ENCODE measurements around the gene SV2C.
"Not testable (repeated sequence)": the region's sequence is repeated elsewhere in the genome, so short reads cannot be mapped to it uniquely, and the experiment has no call there.

SV2C gene

DNA sequence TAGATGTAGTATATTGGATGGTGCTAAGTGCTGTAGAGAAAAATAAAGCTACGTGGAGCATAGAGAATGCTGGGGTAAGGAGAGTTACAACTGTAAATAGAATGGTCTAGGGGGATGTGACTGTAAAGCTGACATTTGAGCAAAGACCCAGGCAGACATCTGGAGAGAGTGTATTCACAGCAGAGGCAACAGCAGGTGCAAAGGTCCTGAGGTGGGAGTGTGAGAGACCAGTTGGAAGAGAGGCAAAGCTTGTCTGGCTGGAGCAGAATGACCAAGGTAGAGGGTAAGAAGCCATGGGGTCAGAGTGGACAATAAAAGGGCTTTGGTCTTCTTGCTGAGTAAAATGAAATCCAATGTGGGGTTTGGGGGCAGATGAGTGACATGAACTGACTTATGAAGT, 227.0 kb downstream of the SV2C start:
- no peak for DNase-seq

GRCh38 chr5:76312783-76313182, 229.6 kb downstream of the SV2C start:
- DNase-seq: no peak

- no peak for DNase-seq
Observed at GRCh38 chr5:76314643-76315042, 231.5 kb downstream of the SV2C start.

DNA sequence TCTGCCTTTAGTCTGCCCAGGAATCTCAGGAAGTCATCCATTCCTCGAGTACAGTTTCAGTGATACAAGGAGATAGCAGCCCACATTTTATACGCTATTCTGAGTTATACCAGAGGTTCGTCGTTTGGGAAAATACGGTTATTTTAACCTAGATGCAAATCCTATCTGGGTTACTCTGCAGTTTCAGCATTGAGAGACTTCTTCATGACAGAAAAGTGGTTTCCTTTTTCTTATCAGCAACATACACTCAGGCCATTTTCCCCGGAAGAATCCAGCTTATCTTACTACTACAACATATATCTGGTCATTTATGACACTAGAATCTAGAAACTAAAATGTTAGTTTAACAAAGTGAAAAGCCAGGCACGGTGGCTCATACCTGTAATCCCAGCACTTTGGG, 236.5 kb downstream of the SV2C start:
- no peak for DNase-seq

DNA sequence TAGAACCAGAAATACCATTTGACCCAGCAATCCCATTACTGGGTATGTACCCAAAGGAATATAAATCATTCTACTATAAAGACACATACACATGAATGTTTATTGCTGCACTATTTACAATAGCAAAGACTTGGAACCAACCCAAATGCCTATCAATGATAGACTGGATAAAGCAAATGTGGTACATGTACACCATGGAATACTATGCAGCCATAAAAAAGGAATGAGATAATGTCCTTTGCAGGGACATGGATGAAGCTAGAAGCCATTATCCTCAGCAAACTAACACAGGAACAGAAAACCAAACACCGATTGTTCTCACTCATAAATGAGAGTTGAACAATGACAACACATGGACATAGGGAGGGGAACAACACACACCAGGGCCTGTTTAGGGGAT, 240.3 kb downstream of the SV2C start:
- not testable (repeated sequence) for DNase-seq

GRCh38 chr5:76325326-76325725, 242.1 kb downstream of the SV2C start:
- DNase-seq: no peak

GRCh38 chr5:76325876-76326491, 242.8 kb downstream of the SV2C start:
- DNase-seq: no peak

DNA sequence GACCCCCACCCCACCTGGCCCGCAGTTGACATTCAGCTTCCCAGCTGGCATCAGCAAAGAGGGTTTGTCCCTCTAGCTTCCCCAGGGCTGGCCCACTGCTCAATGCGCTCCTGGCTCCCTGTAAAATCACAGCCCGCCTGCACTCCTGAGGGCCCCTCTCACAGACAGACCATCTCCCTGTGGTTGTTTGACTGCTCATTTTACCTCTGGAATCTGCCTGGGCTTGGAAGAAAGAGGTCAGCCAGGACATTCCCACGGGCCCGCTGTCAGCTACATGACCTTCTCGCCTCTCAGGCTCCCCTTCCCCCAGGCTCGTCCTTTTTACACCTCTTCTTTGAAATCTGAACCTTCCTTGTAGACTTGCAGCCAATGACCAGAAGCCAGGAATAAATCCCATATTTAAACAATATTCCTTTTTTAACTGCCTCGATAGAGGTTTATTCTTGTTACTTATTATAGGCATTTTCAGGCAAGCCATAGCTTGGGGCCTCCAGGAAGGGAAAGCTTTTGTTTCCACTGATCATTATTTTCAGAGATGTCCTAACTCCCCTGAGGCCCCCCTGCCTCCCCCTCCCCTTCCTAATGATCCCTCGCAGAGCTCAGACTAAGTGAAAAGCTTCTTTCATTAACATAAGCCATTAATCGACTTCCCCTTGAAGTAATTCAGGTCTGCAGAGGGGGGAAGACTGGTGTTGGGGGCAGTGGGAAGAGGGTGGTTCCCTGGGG, 243.6 kb downstream of the SV2C start:
- no peak for DNase-seq

DNA sequence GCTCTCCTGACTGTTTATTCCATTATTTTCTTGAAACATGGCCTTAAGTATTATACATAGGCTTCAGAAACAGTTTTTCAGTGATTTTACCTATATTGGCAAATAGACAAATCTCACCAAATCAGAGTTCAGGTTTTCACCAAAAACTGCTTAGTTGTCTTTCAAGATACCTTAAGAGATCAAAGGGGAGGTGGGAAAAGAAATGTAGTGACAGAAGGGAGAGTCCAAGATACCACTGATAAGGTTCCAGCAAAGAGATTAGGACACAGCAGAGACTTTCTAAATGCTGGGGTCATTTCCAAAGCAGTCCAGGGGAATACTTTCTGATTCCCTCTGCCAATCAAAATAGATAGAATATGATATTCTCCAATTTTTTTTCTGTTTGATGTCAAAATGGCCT, 246.2 kb downstream of the SV2C start:
- DNase-seq: no peak

- no peak for DNase-seq
Observed at GRCh38 chr5:76331126-76331525, 247.9 kb downstream of the SV2C start.

DNA sequence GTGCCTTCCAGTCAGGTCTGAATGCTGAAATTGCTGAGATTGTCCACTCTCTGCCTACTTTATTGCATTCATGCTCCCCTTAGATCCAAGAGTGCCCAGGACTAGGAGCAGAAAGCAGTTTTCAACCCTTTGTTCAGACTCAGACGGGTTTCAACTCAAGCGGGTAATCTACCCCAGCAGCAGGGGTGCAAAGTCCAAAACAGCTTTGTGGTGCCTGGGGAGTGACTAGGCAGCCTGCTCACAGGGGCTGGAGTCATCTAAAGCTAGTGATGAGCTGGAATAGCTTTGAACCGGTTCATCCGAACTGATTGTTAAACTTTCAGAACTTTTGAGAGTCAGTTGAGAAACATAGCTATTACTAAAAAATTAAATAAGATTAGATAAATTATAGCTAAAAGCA, 248.9 kb downstream of the SV2C start:
- DNase-seq: no peak

DNA sequence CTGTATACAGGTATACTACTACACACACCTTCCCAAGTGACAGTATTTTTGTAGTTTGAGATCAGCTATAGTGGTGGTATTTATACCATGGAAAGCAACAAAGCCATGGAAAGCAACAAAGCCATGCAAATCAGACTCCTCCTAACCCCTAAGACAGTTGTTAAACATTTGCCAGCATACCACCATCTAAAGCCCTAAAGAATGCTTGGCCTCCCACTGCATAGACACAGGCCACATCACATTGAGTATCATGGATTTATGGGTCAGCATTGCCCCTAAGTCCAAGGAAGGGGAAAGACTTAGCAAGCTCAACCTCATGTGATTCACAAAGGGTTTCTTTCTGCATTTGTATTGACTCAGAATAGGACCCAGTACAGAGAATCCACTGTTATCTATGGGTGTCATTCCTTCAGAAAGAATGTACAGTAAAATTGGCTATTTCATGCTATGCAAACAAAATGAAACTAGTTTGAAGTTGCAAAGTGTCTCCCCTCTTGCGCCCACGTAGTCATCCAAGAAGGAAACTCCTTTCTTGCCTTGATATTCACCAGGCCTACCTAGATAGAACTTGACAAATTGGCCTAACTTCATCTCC, 249.5 kb downstream of the SV2C start:
- no peak for DNase-seq

GRCh38 chr5:76333571-76333970, 250.4 kb downstream of the SV2C start:
- DNase-seq: no peak

DNA sequence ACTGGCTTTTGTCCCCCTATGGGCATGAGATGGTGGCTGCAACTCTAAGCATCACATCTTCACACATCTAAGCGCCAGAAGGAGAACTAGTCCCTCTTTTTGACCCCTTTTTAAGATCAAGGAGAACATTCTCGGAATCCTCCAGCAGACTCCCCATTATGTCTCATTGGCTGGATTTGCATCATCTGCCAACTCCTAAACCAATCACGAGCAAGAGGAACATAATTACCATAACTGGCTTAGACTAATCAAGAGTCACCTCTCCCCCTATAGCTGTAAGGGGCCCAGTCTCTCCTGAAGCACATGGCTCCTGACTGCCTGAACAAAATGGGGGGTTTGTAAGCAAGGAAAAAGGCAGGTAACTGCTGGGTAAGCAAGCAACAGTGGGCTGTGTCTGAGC, 251.4 kb downstream of the SV2C start:
- DNase-seq: no peak

GRCh38 chr5:76335451-76335850, 252.3 kb downstream of the SV2C start:
- not testable (repeated sequence) for DNase-seq

DNA sequence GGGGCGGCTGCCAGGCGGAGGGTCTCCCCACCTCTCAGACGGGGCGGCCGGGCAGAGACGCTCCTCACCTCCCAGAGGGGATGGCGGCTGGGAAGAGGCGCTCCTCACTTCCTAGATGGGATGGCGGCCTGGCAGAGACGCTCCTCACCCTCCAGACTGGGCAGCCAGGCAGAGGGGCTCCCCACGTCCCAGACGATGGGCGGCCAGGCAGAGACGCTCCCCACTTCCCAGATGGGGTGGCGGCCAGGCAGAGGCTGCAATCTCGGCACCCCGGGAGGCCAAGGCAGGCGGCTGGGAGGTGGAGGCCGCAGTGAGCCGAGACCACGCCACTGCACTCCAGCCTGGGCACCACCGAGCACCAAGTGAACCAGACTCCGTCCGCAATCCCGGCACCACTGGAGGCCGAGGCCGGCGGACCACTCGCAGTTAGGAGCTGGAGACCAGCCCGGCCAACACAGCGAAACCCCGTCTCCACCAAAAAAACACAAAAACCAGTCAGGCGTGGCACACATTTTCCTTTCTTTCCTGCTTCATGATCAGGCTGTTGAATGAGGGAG, 253.1 kb downstream of the SV2C start:
- not testable (repeated sequence) for DNase-seq

GRCh38 chr5:76337953-76338451, 254.8 kb downstream of the SV2C start:
- DNase-seq: no peak

GRCh38 chr5:76339919-76340318, 256.7 kb downstream of the SV2C start:
- no peak for DNase-seq

DNA sequence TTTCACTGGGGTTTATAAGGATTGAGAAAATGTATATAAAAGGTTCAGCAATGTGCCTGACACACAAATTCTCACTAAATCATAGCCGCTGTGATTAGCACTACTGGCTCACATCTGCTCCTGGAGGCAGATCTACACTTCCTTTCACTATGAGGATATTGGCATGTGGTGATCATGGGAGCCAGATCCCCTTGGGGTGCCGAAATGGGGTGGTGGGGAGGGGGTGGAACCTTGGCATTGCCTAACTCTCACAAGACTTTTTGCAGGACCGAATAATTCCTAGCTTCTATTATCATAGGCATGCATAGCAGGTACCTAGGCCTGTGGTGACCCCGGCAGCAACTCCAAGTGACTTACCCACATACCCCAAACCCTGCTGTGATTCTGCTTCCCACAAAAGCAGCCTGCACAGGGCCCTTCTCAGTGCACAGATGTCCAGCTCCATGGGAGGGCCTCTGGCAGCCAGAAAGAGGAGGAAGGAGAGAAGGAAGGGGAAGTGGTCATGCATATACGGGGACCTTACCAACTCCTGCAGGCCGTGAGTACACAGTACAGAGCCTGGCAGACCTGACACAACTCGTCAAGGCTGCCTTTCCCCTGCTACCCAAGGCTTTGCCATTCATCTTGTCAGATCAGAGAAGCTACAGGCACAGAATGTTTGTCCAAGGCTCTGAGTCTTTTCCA, 258.6 kb downstream of the SV2C start:
- DNase-seq: no peak

- no peak for DNase-seq
Observed at GRCh38 chr5:76342474-76342873, 259.3 kb downstream of the SV2C start.

DNA sequence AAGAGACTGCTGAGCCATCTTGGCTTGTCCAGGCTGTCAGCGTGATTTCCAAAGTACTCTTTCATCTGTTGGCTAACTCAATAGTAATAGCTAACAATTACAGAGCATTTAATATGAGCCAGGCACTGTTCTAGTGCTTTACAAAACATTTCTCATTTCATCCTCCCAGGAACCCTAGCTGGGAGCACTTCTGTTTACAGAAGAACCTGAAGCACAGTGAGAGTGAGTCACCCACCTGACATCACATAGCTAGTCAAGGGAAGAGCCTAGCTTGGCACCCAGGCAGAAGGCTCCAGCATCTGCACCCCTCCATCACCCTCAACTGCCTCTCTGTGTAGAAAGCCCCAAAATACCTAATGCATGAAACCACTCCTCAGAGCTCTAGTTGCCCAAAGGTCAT, 262.4 kb downstream of the SV2C start:
- DNase-seq: no peak

GRCh38 chr5:76351176-76351575, 268.0 kb downstream of the SV2C start:
- no peak for DNase-seq

- DNase-seq: no peak
Observed at GRCh38 chr5:76351577-76351976, 268.4 kb downstream of the SV2C start.
